ENCODE results near the gene ANGEL1.

DNA sequence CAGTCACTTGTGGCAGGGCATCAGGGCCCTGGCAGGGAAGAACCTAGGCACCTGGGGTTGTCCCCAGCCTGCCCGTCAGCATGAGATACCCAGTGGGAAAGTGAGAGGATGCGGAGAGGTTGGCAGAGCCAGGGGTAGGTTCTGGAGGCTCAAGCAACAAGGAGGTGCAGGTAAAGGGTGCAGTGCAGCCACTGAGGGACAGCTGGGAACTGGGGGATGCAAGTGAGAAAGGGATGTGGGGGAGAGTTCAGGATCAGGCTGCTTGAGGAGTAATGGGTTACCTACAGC is 32.7 kb downstream of the ANGEL1 start:
- TF ChIP-seq, protein P1, sequence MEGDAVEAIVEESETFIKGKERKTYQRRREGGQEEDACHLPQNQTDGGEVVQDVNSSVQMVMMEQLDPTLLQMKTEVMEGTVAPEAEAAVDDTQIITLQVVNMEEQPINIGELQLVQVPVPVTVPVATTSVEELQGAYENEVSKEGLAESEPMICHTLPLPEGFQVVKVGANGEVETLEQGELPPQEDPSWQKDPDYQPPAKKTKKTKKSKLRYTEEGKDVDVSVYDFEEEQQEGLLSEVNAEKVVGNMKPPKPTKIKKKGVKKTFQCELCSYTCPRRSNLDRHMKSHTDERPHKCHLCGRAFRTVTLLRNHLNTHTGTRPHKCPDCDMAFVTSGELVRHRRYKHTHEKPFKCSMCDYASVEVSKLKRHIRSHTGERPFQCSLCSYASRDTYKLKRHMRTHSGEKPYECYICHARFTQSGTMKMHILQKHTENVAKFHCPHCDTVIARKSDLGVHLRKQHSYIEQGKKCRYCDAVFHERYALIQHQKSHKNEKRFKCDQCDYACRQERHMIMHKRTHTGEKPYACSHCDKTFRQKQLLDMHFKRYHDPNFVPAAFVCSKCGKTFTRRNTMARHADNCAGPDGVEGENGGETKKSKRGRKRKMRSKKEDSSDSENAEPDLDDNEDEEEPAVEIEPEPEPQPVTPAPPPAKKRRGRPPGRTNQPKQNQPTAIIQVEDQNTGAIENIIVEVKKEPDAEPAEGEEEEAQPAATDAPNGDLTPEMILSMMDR (IDR thresholded peaks at IDR 0.05), result no peak
- TF ChIP-seq POLR2A (IDR thresholded peaks at IDR 0.05), result no peak

All from body of pancreas (tissue), 4 donors.